Thymus (tissue), 11 donors: ENCODE data around the gene PLEKHM2. TPM values are rescaled to one million over a fixed set of nuclear protein-coding genes. Genes with fewer than 3 reads are reported as not detected.

Experiments used
- DNase-seq, 9 donors: peaks; one replicate each; pipeline ENCODE4 v3.0.0-alpha.2; 2013; ENCODE audit warnings: low spot score in 9 of 9, low read depth in 6 of 9, missing footprints in 1 of 9
- H3K27ac ChIP-seq, 2 donors: one replicate each; pipeline ENCODE4 v1.5.1; 2013; ENCODE audit warnings: control low read depth in 1 of 2, low read depth in 1 of 2, low read length in 1 of 2, mild to moderate bottlenecking in 1 of 2, moderate library complexity in 1 of 2
- H3K27me3 ChIP-seq, 2 donors: one replicate each; pipeline ENCODE4 v1.5.1; 2013; ENCODE audit warnings: low read length in 1 of 2; ENCODE audit not compliant: control insufficient read depth in 2 of 2, insufficient read depth in 1 of 2
- H3K36me3 ChIP-seq, 2 donors: one replicate each; pipeline ENCODE4 v1.5.1; 2013; ENCODE audit warnings: low read length in 1 of 2, mild to moderate bottlenecking in 1 of 2, moderate library complexity in 1 of 2; ENCODE audit not compliant: control insufficient read depth in 2 of 2, insufficient read depth in 2 of 2
- H3K4me1 ChIP-seq, 2 donors: one replicate each; pipeline ENCODE4 v1.5.1; 2013; ENCODE audit warnings: low read length in 2 of 2; ENCODE audit not compliant: control insufficient read depth in 2 of 2, insufficient read depth in 2 of 2
- H3K4me3 ChIP-seq, 2 donors: one replicate each; pipeline ENCODE4 v1.5.1; 2013; ENCODE audit warnings: low read length in 2 of 2, control low read depth in 1 of 2, mild to moderate bottlenecking in 1 of 2
- H3K9me3 ChIP-seq, 2 donors: one replicate each; pipeline ENCODE4 v1.5.1; 2013; ENCODE audit warnings: low read length in 1 of 2, mild to moderate bottlenecking in 1 of 2; ENCODE audit not compliant: control insufficient read depth in 2 of 2, insufficient read depth in 1 of 2
- WGBS: extraction: QIAGEN DNeasy Blood & Tissue Kit; methylation state at CpG from one replicate; pipeline ENCODE4 v1.1.7; 2013; 5-methylcytosine and 5-hydroxymethylcytosine counted together
- polyA plus RNA-seq: library from polyadenylated mRNA; stranded (reverse); fragments of 200-250 nt; gene quantifications from one replicate; pipeline ENCODE4 v1.2.3, GENCODE V29; 2013
- total RNA-seq: library from RNA; stranded (reverse); fragments of 120-200 nt; gene quantifications from one replicate; pipeline ENCODE4 v1.2.4, GENCODE V29; 2013
- donor health status: healthy.

Gene PLEKHM2
- total and polyA plus RNA-seq, 2 donors, result 18.1 to 32.5 TPM

GRCh38 chr1:15723631-15724246, 39.6 kb downstream of the PLEKHM2 start:
- H3K9me3 ChIP-seq, result no peaks in the 10 kb centered on the region
- no peaks in the 10 kb centered on the region for H3K27me3 ChIP-seq
- no peak overlapping the region for H3K4me3 ChIP-seq
- DNase-seq, result no peak
- no peak overlapping the region for H3K27ac ChIP-seq
- peaks cover 64 to 67% of the 10 kb centered on the region in 2 donors for H3K36me3 ChIP-seq
- 94% methylated on average over 20 of the region's 20 CpGs for WGBS
- no peaks in the 10 kb centered on the region for H3K4me1 ChIP-seq

GRCh38 chr1:15724949-15725880, 41.1 kb downstream of the PLEKHM2 start:
- Histone ChIP-seq H3K4me1 (no peaks in the 10 kb centered on the region), H3K4me3 (no peak overlapping the region), H3K27me3 (no peaks in the 10 kb centered on the region), H3K27ac (no peak overlapping the region), H3K9me3 (no peaks in the 10 kb centered on the region), H3K36me3 (peaks cover 60 to 67% of the 10 kb centered on the region in 2 donors)
- WGBS, result 93% methylated on average over 26 of the region's 26 CpGs
- no peak for DNase-seq

- no peak overlapping the region for H3K27ac ChIP-seq
- no peak overlapping the region for H3K4me3 ChIP-seq
- WGBS, result 97% methylated on average over 9 of the region's 9 CpGs
- H3K36me3 ChIP-seq, result peaks cover 64 to 76% of the 10 kb centered on the region in 2 donors
- DNase-seq, result no peak
- no peaks in the 10 kb centered on the region for H3K9me3 ChIP-seq
- no peaks in the 10 kb centered on the region for H3K27me3 ChIP-seq
- H3K4me1 ChIP-seq, result no peaks in the 10 kb centered on the region
Observed at GRCh38 chr1:15726508-15726907, 42.4 kb downstream of the PLEKHM2 start.

GRCh38 chr1:15727021-15727420, 42.9 kb downstream of the PLEKHM2 start:
- no peak for DNase-seq
- WGBS, result 91% methylated on average over 21 of the region's 21 CpGs

GRCh38 chr1:15727424-15727823, 43.3 kb downstream of the PLEKHM2 start:
- H3K27ac ChIP-seq, result no peak overlapping the region
- no peaks in the 10 kb centered on the region for H3K9me3 ChIP-seq
- WGBS, result 98% methylated on average over 13 of the region's 13 CpGs
- H3K36me3 ChIP-seq, result peaks cover 70 to 83% of the 10 kb centered on the region in 2 donors
- H3K27me3 ChIP-seq, result no peaks in the 10 kb centered on the region
- no peak overlapping the region for H3K4me3 ChIP-seq
- no peak for DNase-seq
- H3K4me1 ChIP-seq, result no peaks in the 10 kb centered on the region

More at GRCh38 chr1:15727021-15727420, 42.9 kb downstream of the PLEKHM2 start:
- Histone ChIP-seq H3K4me3 (no peak overlapping the region), H3K4me1 (no peaks in the 10 kb centered on the region), H3K27me3 (no peaks in the 10 kb centered on the region), H3K9me3 (no peaks in the 10 kb centered on the region), H3K36me3 (peaks cover 69 to 81% of the 10 kb centered on the region in 2 donors), H3K27ac (no peak overlapping the region)

- H3K9me3 ChIP-seq, result no peaks in the 10 kb centered on the region
- no peaks in the 10 kb centered on the region for H3K27me3 ChIP-seq
- 97% methylated on average over 23 of the region's 23 CpGs for WGBS
- no peak overlapping the region for H3K27ac ChIP-seq
- DNase-seq, result no peak
- no peak overlapping the region for H3K4me3 ChIP-seq
- H3K4me1 ChIP-seq, result no peaks in the 10 kb centered on the region
- peaks cover 73 to 87% of the 10 kb centered on the region in 2 donors for H3K36me3 ChIP-seq
Observed at GRCh38 chr1:15727866-15728534, 43.9 kb downstream of the PLEKHM2 start.

- H3K4me1 ChIP-seq, result no peaks in the 10 kb centered on the region
- no peaks in the 10 kb centered on the region for H3K27me3 ChIP-seq
- 94% methylated on average over 22 of the region's 22 CpGs for WGBS
- no peak overlapping the region for H3K4me3 ChIP-seq
- H3K36me3 ChIP-seq, result peaks cover 74 to 92% of the 10 kb centered on the region in 2 donors
- H3K9me3 ChIP-seq, result no peaks in the 10 kb centered on the region
- no peak overlapping the region for H3K27ac ChIP-seq
- DNase-seq, result no peak
Observed at GRCh38 chr1:15728937-15729657, 45.0 kb downstream of the PLEKHM2 start.

- no peak for DNase-seq
- Histone ChIP-seq H3K4me3 (no peak overlapping the region), H3K27me3 (no peaks in the 10 kb centered on the region), H3K27ac (no peak overlapping the region), H3K4me1 (no peaks in the 10 kb centered on the region), H3K9me3 (no peaks in the 10 kb centered on the region), H3K36me3 (peaks cover 69 to 91% of the 10 kb centered on the region in 2 donors)
- WGBS, result 99% methylated on average over 16 of the region's 16 CpGs
Observed at GRCh38 chr1:15730423-15730822, 46.3 kb downstream of the PLEKHM2 start.
